Ishikawa (cell line): ENCODE data around the gene USP44.

Source experiments
- CEBPB ChIP-seq: IDR thresholded peaks from 2 replicates; pipeline ENCODE4 v1.6.1; 2012
- CREB1 ChIP-seq: IDR thresholded peaks from 2 replicates; pipeline ENCODE4 v1.6.1; 2012; ENCODE audit warnings: low read depth
- EGR1 ChIP-seq: IDR thresholded peaks from 2 replicates; pipeline ENCODE4 v1.6.1; 2012
- EP300 ChIP-seq: IDR thresholded peaks from 2 replicates; pipeline ENCODE4 v1.6.1; 2012; ENCODE audit warnings: borderline replicate concordance
- FOXM1 ChIP-seq: IDR thresholded peaks from 2 replicates; pipeline ENCODE4 v1.6.1; 2012; ENCODE audit warnings: low read depth, borderline replicate concordance
- MAX ChIP-seq: IDR thresholded peaks from 2 replicates; pipeline ENCODE4 v1.6.1; 2012
- NFIC ChIP-seq: IDR thresholded peaks from 2 replicates; pipeline ENCODE4 v1.6.1; 2012
- RAD21 ChIP-seq: IDR thresholded peaks from 2 replicates; pipeline ENCODE4 v1.6.1; 2012; ENCODE audit warnings: low read depth
- REST ChIP-seq: IDR thresholded peaks from 2 replicates; pipeline ENCODE4 v1.6.1; 2012; ENCODE audit warnings: low read depth, mild to moderate bottlenecking
- TAF1 ChIP-seq: IDR thresholded peaks from 2 replicates; pipeline ENCODE4 v1.6.1; 2012; ENCODE audit warnings: low read depth, mild to moderate bottlenecking
- TCF12 ChIP-seq: IDR thresholded peaks from 2 replicates; pipeline ENCODE4 v1.6.1; 2012; ENCODE audit warnings: low read depth
- TEAD4 ChIP-seq: IDR thresholded peaks from 2 replicates; pipeline ENCODE4 v1.6.1; 2012
- USF1 ChIP-seq: IDR thresholded peaks from 2 replicates; pipeline ENCODE4 v1.6.1; 2012
- YY1 ChIP-seq: IDR thresholded peaks from 2 replicates; pipeline ENCODE4 v1.6.1; 2012; ENCODE audit warnings: low read depth
- ZBTB7A ChIP-seq: IDR thresholded peaks from 2 replicates; pipeline ENCODE4 v1.6.1; 2012; ENCODE audit warnings: low read depth

Gene USP44

DNA sequence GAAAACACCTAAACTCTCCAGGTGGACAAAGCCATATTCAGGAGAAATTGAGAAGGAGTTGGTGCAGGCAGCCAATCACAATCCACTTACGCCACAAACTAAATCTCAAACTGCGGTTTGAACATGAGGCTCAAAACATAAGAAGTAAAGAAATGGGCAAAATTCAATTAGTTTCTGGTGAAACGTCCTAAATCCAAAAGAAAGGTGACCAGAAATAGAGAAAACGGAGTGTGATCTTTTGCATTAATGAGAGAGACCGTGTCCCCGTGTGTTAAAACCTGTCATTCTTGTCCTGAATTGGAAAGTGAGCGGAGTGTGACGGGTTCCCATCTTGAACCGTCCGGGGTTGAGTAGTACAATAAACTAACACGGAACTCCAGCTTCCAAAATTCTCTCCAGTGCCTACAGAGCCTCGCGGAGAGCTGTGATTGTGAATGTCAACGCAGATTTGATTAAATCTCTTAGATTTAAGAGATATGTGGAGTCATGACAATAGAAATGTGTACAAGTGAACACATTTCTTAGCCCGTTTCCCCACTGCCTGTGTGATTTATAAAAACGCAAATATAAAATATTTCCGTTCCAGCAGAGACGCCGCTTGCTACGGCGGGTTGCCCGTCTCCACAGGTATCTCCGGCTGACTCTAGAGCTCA, 77.9 kb downstream of the USP44 start:
- TF ChIP-seq TAF1 (no peak), REST (no peak), YY1 (0 out of 2 replicates have a peak, but pooled peaks have one; percentile 46), MAX (no peak)

DNA sequence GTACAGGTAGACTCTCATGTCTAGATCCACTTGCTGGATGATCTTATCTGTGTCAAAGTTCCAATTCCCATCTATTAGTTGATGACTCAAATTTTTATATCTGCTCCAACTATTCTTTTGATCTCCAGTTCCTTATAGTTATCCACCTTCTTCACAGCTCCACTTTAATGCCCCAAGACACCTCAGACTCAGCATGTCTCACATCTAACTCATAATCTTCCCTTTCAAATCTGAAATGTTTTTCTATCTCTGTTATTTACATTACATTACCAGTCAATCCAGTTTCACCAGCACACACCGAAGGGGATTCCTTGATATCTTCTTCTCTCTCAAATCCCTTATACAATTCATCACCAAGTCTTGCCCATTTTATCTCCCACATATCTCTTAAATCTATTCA, 81.0 kb downstream of the USP44 start:
- TF ChIP-seq ZBTB7A: no peak
- no peak for TF ChIP-seq EP300
- TF ChIP-seq USF1: no peak
- no peak for TF ChIP-seq TAF1
- no peak for TF ChIP-seq RAD21
- TF ChIP-seq FOXM1: no peak
- no peak for TF ChIP-seq EGR1
- TF ChIP-seq REST: no peak
- no peak for TF ChIP-seq NFIC
- no peak for TF ChIP-seq TCF12
- no peak for TF ChIP-seq YY1
- TF ChIP-seq CREB1: no peak
- no peak for TF ChIP-seq CEBPB
- TF ChIP-seq MAX: no peak
- no peak for TF ChIP-seq TEAD4
